GM19328 (cell line): Measurements from ENCODE around the gene NPPA.

ENCODE experiments used
- ATAC-seq: cut with Tn5 transposase; IDR thresholded peaks from one replicate; pipeline ENCODE4 v1.9.1; 2021; ENCODE audit warnings: mild to moderate bottlenecking, moderate library complexity; ENCODE audit not compliant: unreplicated experiment

NPPA gene

GRCh38 chr1:11874624-11875023 lies 27.0 kb upstream of the NPPA start:
- ATAC-seq, result no peak

- ATAC-seq, result no peak
Measured at GRCh38 chr1:11874258-11874562, 26.6 kb upstream of the NPPA start.

- no peak for ATAC-seq
Measured at GRCh38 chr1:11873395-11874257, 26.0 kb upstream of the NPPA start.

GRCh38 chr1:11872545-11872944 lies 25.0 kb upstream of the NPPA start:
- ATAC-seq, result no peak

GRCh38 chr1:11869650-11870207 lies 22.1 kb upstream of the NPPA start:
- ATAC-seq, result no peak

GRCh38 chr1:11869104-11869503 lies 21.5 kb upstream of the NPPA start:
- ATAC-seq, result no peak

GRCh38 chr1:11868331-11868980 lies 20.9 kb upstream of the NPPA start:
- ATAC-seq, result no peak

- no peak for ATAC-seq
Measured at GRCh38 chr1:11862890-11863289, 15.3 kb upstream of the NPPA start.

- ATAC-seq, result no peak
Measured at GRCh38 chr1:11860587-11860986, 13.0 kb upstream of the NPPA start.

GRCh38 chr1:11860083-11860482 lies 12.5 kb upstream of the NPPA start:
- ATAC-seq, result no peak

GRCh38 chr1:11858968-11859871 lies 11.6 kb upstream of the NPPA start:
- no peak for ATAC-seq

- ATAC-seq, result no peak
Measured at GRCh38 chr1:11858613-11858967, 11.0 kb upstream of the NPPA start, which contains the start of gene NPPB. Gene NPPB, minus strand, starts transcription at chr1:11858945. Its CDS starts 112 bp downstream, at chr1:11858833.

- no peak for ATAC-seq
Measured at GRCh38 chr1:11858158-11858557, 10.6 kb upstream of the NPPA start.

- ATAC-seq, result no peak
Measured at GRCh38 chr1:11857164-11857851, 9.7 kb upstream of the NPPA start.

- ATAC-seq, result no peak
Measured at GRCh38 chr1:11856698-11857097, 9.1 kb upstream of the NPPA start.

GRCh38 chr1:11855430-11855829 lies 7.8 kb upstream of the NPPA start:
- ATAC-seq, result no peak

- no peak for ATAC-seq
Measured at GRCh38 chr1:11854519-11854918, 6.9 kb upstream of the NPPA start.

- ATAC-seq, result no peak
Measured at GRCh38 chr1:11851180-11851579, 3.6 kb upstream of the NPPA start.

GRCh38 chr1:11850156-11850555 lies 2.6 kb upstream of the NPPA start:
- no peak for ATAC-seq

GRCh38 chr1:11848373-11848700 lies 754 bp upstream of the NPPA start:
- ATAC-seq, result no peak
